SK-N-SH (cell line): Measurements from ENCODE around the gene CDH15. TPM values are rescaled to one million over a fixed set of nuclear protein-coding genes. Genes with fewer than 3 reads are reported as not detected.
A peak's percentile ranks its signal among the peaks of the same experiment; 100 is the strongest.

Source experiments
- CTCF ChIA-PET: fragments of 300-600, 350-600 bp; formaldehyde crosslinking; extraction: SDS; loops from one replicate; lab custom pipeline; 2021; lab: Yijun Ruan, JAX
- POLR2A ChIA-PET: fragments of 350-600 bp; sonication (Branson Sonifier 250); formaldehyde crosslinking; extraction: SDS; loops from one replicate; lab custom pipeline; 2020; ENCODE audit warnings: antibody characterized with exemption, inconsistent platforms; lab: Yijun Ruan, JAX
- DNase-seq: peaks from one replicate; pipeline ENCODE4 v3.0.0; 2012
- H2AFZ ChIP-seq: fragments of 200-600 bp; sonication (generic); 2 replicates; pipeline ENCODE4 v1.8.1; 2016; ENCODE audit warnings: antibody characterized with exemption, mild to moderate bottlenecking, low read depth
- H3F3A ChIP-seq: fragments of 200-600 bp; sonication (generic); replicated peaks from 2 replicates; pipeline ENCODE3; 2016; ENCODE audit warnings: antibody characterized with exemption, mild to moderate bottlenecking; ENCODE audit not compliant: insufficient read depth
- H3K27ac ChIP-seq, 2 experiments: fragments of 200-500 bp in 1 of 2; fragments of 200-600 bp in 1 of 2; sonication (Bioruptor generic) in 1 of 2; sonication (generic), shearing (Covaris generic) in 1 of 2; 2 replicates each; pipeline versions ENCODE4 v1.5.1 to v1.6.1; 2014 to 2016; ENCODE audit warnings: low read depth in 2 of 2, inconsistent platforms in 1 of 2, low read length in 1 of 2, mild to moderate bottlenecking in 1 of 2, mixed read lengths in 1 of 2
- H3K27me3 ChIP-seq: fragments of 200-600 bp; sonication (generic), shearing (Covaris generic); 2 replicates; pipeline ENCODE4 v1.6.1; 2016; ENCODE audit warnings: mixed run types; ENCODE audit not compliant: insufficient read depth
- H3K36me3 ChIP-seq, 2 experiments: fragments of 200-500 bp in 1 of 2; fragments of 200-600 bp in 1 of 2; sonication (Bioruptor generic) in 1 of 2; sonication (generic) in 1 of 2; replicated peaks in 1 of 2; 2 replicates each; pipeline versions ENCODE3 to v1.5.1; 2014 to 2016; ENCODE audit warnings: low read length in 1 of 2, mild to moderate bottlenecking in 1 of 2; ENCODE audit not compliant: insufficient read depth in 2 of 2, control insufficient read depth in 1 of 2
- H3K4me1 ChIP-seq, 2 experiments: fragments of 200-500 bp in 1 of 2; fragments of 200-600 bp in 1 of 2; sonication (Bioruptor generic) in 1 of 2; sonication (generic), shearing (Covaris generic) in 1 of 2; 2 replicates each; pipeline versions ENCODE4 v1.5.1 to v1.6.1; 2014 to 2016; ENCODE audit warnings: low read depth in 1 of 2, low read length in 1 of 2, mixed run types in 1 of 2; ENCODE audit not compliant: insufficient read depth in 2 of 2, control insufficient read depth in 1 of 2
- H3K4me2 ChIP-seq: fragments of 200-600 bp; sonication (generic), shearing (Covaris generic); 2 replicates; pipeline ENCODE4 v1.6.1; 2017; ENCODE audit warnings: mixed run types
- H3K4me3 ChIP-seq, 2 experiments: fragments of 200-500 bp in 1 of 2; fragments of 200-600 bp in 1 of 2; sonication (Bioruptor generic) in 1 of 2; sonication (generic), shearing (Covaris generic) in 1 of 2; 2 replicates each; pipeline versions ENCODE4 v1.5.1 to v1.8.1; 2014 to 2016; ENCODE audit warnings: low read depth in 2 of 2, inconsistent platforms in 1 of 2, low read length in 1 of 2, mild to moderate bottlenecking in 1 of 2, mixed read lengths in 1 of 2, moderate library complexity in 1 of 2
- H3K79me2 ChIP-seq: fragments of 200-600 bp; sonication (generic); 2 replicates; pipeline ENCODE4 v1.8.1; 2017; ENCODE audit warnings: mild to moderate bottlenecking; ENCODE audit not compliant: insufficient read depth
- H3K9ac ChIP-seq: fragments of 200-600 bp; sonication (generic); 2 replicates; pipeline ENCODE4 v1.6.1; 2017; ENCODE audit warnings: mixed run types
- H3K9me2 ChIP-seq: fragments of 200-600 bp; sonication (generic); 2 replicates; pipeline ENCODE4 v1.6.1; 2017; ENCODE audit warnings: mixed run types
- H3K9me3 ChIP-seq: fragments of 200-600 bp; sonication (generic); 2 replicates; pipeline ENCODE4 v1.6.1; 2017; ENCODE audit warnings: mixed run types, mild to moderate bottlenecking, moderate library complexity
- H4K20me1 ChIP-seq: fragments of 200-600 bp; sonication (generic); 2 replicates; pipeline ENCODE4 v1.6.1; 2017; ENCODE audit warnings: mild to moderate bottlenecking, mixed run types; ENCODE audit not compliant: insufficient read depth
- ELF1 ChIP-seq: IDR thresholded peaks from 2 replicates; pipeline ENCODE4 v1.4.0; 2012
- EP300 ChIP-seq, 2 experiments: IDR thresholded peaks; 2 replicates each; pipeline versions ENCODE4 v1.4.0 to v1.6.1; 2012; ENCODE audit warnings: borderline replicate concordance in 1 of 2, low read depth in 1 of 2, low read length in 1 of 2
- EZH2phosphoT487 ChIP-seq: fragments of 200-600 bp; sonication (generic); IDR thresholded peaks from 2 replicates; pipeline ENCODE4 v1.6.1; 2017; ENCODE audit warnings: low read depth, mixed run types, mild to moderate bottlenecking, antibody characterized with exemption, moderate library complexity, borderline replicate concordance
- FOSL2 ChIP-seq: IDR thresholded peaks from 2 replicates; pipeline ENCODE4 v1.4.0; 2012; ENCODE audit warnings: low read depth, mild to moderate bottlenecking, moderate library complexity, borderline replicate concordance
- FOXM1 ChIP-seq: IDR thresholded peaks from 2 replicates; pipeline ENCODE4 v1.4.0; 2012; ENCODE audit warnings: low read depth, mild to moderate bottlenecking
- GABPA ChIP-seq: IDR thresholded peaks from 2 replicates; pipeline ENCODE4 v1.4.0; 2012; ENCODE audit warnings: low read depth, mild to moderate bottlenecking
- GATA2 ChIP-seq: sonication (generic); formaldehyde crosslinking; IDR thresholded peaks from 2 replicates; pipeline ENCODE4 v1.5.0; 2020; ENCODE audit warnings: mild to moderate bottlenecking, missing genetic modification reagents
- MXI1 ChIP-seq: IDR thresholded peaks from 2 replicates; pipeline ENCODE4 v1.6.1; 2012; ENCODE audit warnings: mild to moderate bottlenecking, low read depth, low read length, improper control_type of control experiment
- NFIC ChIP-seq: IDR thresholded peaks from 2 replicates; pipeline ENCODE4 v1.4.0; 2012; ENCODE audit warnings: borderline replicate concordance
- POLR2AphosphoS5 ChIP-seq: IDR thresholded peaks from 2 replicates; pipeline ENCODE4 v1.6.1; 2012; ENCODE audit warnings: low read depth, low read length
- RAD21 ChIP-seq: IDR thresholded peaks from 2 replicates; pipeline ENCODE4 v1.6.1; 2012; ENCODE audit warnings: mild to moderate bottlenecking, low read length
- RFX5 ChIP-seq: IDR thresholded peaks from 2 replicates; pipeline ENCODE4 v1.6.1; 2012; ENCODE audit warnings: mild to moderate bottlenecking, improper control_type of control experiment, low read length
- RXRA ChIP-seq: IDR thresholded peaks from 2 replicates; pipeline ENCODE4 v1.4.0; 2012; ENCODE audit warnings: low read depth, mild to moderate bottlenecking, borderline replicate concordance
- TCF12 ChIP-seq: IDR thresholded peaks from 2 replicates; pipeline ENCODE4 v1.4.0; 2012
- WGBS: methylation state at CpG from one replicate; pipeline ENCODE4 v1.1.6; 2017; ENCODE audit warnings: low lambda C conversion rate; 5-methylcytosine and 5-hydroxymethylcytosine counted together
- polyA plus RNA-seq, 3 experiments: library from polyadenylated mRNA; depleted of rRNA; stranded (reverse); fragments of >200 nt; gene quantifications; 2 replicates each; pipeline ENCODE4 v1.2.3, GENCODE V29; 2012
- TF ChIP-seq, protein P1 (sequence below): IDR thresholded peaks from 2 replicates; pipeline ENCODE4 v1.4.0; 2012; ENCODE audit warnings: low read depth, borderline replicate concordance
- TF ChIP-seq, protein P2 (sequence below): IDR thresholded peaks from 2 replicates; pipeline ENCODE4 v1.6.1; 2012; ENCODE audit warnings: mild to moderate bottlenecking, low read depth, low read length, moderate library complexity
- TF ChIP-seq, protein P3 (sequence below): IDR thresholded peaks from 2 replicates; pipeline ENCODE4; 2012

Gene CDH15
- polyA plus RNA-seq, 1 of the 3 experiments (the other 2 are of a cell fraction): 0.03 TPM

DNA sequence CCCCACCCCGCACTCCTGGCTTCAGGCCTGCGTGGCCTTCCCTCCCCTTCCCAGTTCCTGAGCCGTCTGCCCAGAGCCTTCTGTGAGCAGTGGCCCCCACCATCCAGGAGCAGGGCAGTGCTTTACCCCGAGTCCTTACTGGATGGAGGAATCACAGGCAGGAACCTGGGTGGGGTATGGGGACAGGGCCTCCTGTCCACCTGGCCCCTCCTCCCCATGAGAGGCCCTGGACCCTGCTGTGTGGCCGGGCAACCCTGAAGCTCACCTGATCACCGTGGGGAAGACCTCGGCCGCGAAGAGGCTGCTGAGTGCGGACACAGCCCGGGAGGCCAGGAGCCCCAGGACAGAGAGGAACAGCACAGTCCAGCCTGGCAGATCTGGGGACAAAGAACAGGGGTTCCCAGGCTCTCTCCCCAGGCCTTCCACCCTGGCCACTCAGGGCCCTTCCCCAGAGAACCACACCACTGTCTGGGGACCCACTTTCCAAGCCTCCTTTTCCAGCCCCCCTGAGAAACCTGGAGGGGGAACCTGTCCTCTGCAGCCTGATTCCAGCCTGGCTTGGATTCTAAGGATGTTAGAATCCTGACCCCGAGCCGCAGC lies 25.6 kb downstream of the CDH15 start:
- H3K4me2 ChIP-seq: no peak overlapping the region

DNA sequence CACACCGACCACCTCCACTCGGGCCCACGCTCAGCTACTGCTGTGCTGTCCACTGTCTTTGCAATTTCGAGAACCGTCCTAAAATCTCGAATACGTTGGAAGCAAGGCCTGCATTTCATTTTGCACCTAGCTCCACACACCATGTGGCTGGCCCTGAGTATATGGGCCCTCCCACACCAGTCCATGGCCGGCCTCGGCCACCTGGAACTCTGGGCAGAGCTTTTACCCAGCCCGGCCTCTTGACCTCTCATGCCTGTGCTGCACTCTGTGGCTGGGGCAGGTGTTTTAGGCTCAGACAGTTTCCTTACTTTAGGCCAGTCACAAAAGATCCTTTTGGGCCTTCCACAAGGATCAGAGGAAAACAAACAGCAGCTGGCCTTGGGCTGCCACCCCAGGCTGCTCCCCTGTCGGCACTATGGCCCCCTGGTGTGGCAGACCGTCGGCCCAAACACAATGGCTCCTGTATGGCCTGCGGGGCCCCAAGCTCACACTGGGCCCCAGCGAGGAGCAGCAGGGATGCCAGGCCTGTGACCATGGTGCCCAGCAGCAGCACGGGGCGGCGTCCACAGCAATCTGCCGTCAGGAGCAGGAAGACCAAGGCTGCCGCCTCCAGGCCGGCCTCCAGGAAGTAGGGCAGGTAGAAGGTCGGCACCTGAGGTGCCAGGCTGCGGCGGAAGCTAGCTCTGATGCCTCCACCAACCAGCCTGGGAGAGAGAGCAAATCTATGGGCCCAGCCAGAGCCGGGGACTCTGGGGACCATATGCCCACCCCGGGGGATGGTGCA lies 26.3 kb downstream of the CDH15 start:
- H2AFZ ChIP-seq: no peak overlapping the region
- H3K4me2 ChIP-seq: no peak overlapping the region
- no peaks in the 10 kb centered on the region for H3K36me3 ChIP-seq
- no peak overlapping the region for H3K9ac ChIP-seq
- TF ChIP-seq GATA2 (no peak), RXRA (no peak), EP300 (IDR thresholded peaks at IDR 0.05; ENCODE audit: borderline replicate concordance in 1 of 2, low read depth in 1 of 2, low read length in 1 of 2) (no peak), TCF12 (no peak), RFX5 (no peak), MXI1 (no peak), NFIC (no peak)
- TF ChIP-seq, protein P1, sequence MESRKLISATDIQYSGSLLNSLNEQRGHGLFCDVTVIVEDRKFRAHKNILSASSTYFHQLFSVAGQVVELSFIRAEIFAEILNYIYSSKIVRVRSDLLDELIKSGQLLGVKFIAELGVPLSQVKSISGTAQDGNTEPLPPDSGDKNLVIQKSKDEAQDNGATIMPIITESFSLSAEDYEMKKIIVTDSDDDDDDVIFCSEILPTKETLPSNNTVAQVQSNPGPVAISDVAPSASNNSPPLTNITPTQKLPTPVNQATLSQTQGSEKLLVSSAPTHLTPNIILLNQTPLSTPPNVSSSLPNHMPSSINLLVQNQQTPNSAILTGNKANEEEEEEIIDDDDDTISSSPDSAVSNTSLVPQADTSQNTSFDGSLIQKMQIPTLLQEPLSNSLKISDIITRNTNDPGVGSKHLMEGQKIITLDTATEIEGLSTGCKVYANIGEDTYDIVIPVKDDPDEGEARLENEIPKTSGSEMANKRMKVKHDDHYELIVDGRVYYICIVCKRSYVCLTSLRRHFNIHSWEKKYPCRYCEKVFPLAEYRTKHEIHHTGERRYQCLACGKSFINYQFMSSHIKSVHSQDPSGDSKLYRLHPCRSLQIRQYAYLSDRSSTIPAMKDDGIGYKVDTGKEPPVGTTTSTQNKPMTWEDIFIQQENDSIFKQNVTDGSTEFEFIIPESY: no peak
- TF ChIP-seq, protein P2, sequence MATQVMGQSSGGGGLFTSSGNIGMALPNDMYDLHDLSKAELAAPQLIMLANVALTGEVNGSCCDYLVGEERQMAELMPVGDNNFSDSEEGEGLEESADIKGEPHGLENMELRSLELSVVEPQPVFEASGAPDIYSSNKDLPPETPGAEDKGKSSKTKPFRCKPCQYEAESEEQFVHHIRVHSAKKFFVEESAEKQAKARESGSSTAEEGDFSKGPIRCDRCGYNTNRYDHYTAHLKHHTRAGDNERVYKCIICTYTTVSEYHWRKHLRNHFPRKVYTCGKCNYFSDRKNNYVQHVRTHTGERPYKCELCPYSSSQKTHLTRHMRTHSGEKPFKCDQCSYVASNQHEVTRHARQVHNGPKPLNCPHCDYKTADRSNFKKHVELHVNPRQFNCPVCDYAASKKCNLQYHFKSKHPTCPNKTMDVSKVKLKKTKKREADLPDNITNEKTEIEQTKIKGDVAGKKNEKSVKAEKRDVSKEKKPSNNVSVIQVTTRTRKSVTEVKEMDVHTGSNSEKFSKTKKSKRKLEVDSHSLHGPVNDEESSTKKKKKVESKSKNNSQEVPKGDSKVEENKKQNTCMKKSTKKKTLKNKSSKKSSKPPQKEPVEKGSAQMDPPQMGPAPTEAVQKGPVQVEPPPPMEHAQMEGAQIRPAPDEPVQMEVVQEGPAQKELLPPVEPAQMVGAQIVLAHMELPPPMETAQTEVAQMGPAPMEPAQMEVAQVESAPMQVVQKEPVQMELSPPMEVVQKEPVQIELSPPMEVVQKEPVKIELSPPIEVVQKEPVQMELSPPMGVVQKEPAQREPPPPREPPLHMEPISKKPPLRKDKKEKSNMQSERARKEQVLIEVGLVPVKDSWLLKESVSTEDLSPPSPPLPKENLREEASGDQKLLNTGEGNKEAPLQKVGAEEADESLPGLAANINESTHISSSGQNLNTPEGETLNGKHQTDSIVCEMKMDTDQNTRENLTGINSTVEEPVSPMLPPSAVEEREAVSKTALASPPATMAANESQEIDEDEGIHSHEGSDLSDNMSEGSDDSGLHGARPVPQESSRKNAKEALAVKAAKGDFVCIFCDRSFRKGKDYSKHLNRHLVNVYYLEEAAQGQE: no peak
- TF ChIP-seq, protein P3, sequence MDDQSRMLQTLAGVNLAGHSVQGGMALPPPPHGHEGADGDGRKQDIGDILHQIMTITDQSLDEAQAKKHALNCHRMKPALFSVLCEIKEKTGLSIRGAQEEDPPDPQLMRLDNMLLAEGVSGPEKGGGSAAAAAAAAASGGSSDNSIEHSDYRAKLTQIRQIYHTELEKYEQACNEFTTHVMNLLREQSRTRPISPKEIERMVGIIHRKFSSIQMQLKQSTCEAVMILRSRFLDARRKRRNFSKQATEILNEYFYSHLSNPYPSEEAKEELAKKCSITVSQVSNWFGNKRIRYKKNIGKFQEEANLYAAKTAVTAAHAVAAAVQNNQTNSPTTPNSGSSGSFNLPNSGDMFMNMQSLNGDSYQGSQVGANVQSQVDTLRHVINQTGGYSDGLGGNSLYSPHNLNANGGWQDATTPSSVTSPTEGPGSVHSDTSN: no peak
- no peaks in the 10 kb centered on the region for H3K9me2 ChIP-seq
- DNase-seq: no peak
- no peak overlapping the region for H3K4me3 ChIP-seq
- no peak overlapping the region for H3K27ac ChIP-seq
- ChIA-PET POLR2A (interaction anchor here (0.5 kb wide), 1 partner anchor 20 kb away, joined by 3 read pairs; the partner anchor contains the start of gene ZNF778), CTCF (no interaction called here)
- H3K4me1 ChIP-seq: peaks cover 0 to 4% of the 10 kb centered on the region in 2 experiments; a peak in 1 of 4 replicates
- peaks cover 23% of the 10 kb centered on the region for H3K27me3 ChIP-seq
- no peaks in the 10 kb centered on the region for H3K79me2 ChIP-seq
- H4K20me1 ChIP-seq: no peaks in the 10 kb centered on the region
- H3K9me3 ChIP-seq: no peaks in the 10 kb centered on the region
- WGBS: 85% methylated on average over 13 of the region's 26 CpGs
- H3F3A ChIP-seq: peaks cover 6% of the 10 kb centered on the region

More for the DNA sequence above, 25.6 kb downstream of the CDH15 start:
- Histone ChIP-seq H3K4me1 (peaks cover 0 to 5% of the 10 kb centered on the region in 2 experiments; a peak in 1 of 4 replicates), H3K27me3 (peaks cover 16% of the 10 kb centered on the region), H3K4me3 (no peak overlapping the region), H3F3A (no peaks in the 10 kb centered on the region), H3K27ac (no peak overlapping the region), H2AFZ (no peak overlapping the region), H3K79me2 (no peaks in the 10 kb centered on the region), H3K9me3 (no peaks in the 10 kb centered on the region), H4K20me1 (no peaks in the 10 kb centered on the region), H3K9me2 (no peaks in the 10 kb centered on the region), H3K9ac (no peak overlapping the region), H3K36me3 (no peaks in the 10 kb centered on the region)
- 76% methylated on average over 7 of the region's 13 CpGs for WGBS
- POLR2A ChIA-PET: no interaction called here
- no peak for TF ChIP-seq EZH2phosphoT487
- no peak for TF ChIP-seq FOXM1
- TF ChIP-seq, protein P1: no peak
- TF ChIP-seq POLR2AphosphoS5: no peak
- no peak for TF ChIP-seq FOSL2
- no peak for TF ChIP-seq RAD21
- TF ChIP-seq GABPA: no peak
- TF ChIP-seq ELF1: no peak
- CTCF ChIA-PET: no interaction called here
- DNase-seq: peak; percentile 21
